T-helper 22 cell (primary cell): ENCODE results near the gene STRN3.
"Not testable (repeated sequence)": the region's sequence is repeated elsewhere in the genome, so short reads cannot be mapped to it uniquely, and the experiment has no call there.

Experiments
- DNase-seq: peaks from one replicate; pipeline ENCODE4 v3.0.0-alpha.2; 2020; ENCODE audit warnings: low read depth

The STRN3 gene

DNA sequence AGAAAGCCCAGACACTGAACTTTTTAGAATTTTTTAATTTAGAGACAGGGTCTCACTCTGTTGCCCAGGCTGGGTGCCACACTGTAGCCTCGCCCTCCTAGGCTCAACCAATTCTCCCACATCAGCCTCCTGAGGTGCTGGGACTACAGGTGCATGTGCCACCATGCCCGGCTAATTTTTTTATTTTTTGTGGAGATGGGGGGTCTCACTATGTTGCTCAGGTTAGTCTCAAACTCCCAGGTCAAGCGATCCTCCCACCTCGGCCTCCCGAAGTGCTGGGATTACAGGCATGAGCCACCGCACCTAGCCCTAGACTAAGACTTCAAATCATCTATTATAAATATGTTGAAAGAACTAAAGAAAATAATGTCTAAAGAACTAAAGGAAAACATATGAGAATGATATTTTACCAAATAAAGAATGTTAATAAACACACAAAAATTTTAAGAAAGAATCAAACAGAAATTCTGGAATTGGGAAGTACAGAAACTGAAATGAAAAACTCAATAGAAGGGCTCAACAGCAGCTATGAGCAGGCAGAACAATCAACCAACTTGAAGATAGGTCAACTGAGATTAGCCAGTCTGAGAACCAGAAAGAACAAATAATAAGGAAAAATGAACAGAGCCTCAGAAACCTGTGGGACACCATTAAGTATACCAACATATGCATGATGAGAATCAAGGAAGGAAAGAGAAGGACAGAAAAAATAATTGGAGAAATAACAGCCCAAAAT, 27.0 kb downstream of the STRN3 start:
- DNase-seq = no peak

DNA sequence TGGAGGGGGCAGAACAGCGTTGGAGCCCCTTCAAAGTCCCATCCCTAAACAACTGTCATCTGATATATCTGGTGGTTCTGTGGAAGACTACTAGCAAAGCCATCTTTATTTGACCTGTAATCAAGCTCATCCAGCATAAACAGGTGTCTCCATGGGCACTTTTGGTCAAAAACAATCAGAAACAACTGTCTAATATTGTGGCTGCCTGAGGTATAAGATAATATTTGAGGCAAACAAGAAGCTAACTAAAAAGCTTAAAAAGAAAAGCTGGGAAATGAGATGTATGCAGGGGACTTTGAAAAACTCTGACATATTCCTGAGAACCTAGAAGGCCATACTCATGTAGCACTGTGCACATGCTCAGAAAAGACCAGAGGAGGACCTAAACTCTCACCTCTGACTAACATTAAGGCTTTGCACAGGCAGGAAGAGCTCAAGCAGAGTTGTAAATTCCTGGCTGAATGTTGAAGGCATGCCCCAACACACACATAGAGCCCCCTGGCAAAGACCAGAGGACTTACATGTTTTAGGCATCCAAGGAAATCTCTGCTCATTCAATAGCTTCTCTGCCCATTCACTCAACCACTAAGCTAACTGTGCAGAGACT, 28.0 kb downstream of the STRN3 start:
- DNase-seq = no peak

DNA sequence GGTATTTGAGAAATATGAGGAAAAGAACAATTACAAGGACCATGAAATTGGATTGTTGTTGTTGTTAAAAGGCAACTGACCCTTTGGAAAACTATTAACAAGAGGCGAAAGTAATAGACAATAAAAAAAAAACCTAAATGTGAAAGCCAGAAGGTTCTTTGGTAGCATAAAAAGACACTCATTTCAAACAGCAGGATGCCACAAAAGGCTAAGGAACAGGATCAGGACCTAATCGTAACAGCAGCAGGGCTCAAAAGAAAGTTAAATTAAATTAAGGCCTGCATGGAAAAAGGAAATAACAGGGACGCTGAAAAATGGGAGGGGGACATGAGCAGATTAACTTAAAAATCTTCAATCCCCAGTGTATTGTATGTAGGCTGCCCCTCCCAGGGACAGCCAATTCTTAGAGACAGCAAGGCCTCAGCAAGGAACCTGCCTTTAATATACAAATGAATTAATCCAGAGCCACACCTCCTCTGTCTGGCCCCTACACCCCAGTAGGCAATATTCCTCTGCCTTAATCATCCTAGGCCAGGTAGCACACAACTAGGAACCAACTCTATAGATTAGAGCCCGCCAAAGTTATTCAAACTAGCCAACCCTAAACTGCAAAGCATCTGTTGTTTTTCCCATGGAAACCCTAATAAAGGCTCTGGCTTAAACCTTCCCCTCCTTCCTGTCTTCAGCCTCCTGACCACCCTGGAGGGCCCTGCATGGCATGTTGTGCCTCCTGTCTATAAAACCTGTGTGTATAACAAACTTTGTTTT, 29.1 kb downstream of the STRN3 start:
- no peak for DNase-seq

DNA sequence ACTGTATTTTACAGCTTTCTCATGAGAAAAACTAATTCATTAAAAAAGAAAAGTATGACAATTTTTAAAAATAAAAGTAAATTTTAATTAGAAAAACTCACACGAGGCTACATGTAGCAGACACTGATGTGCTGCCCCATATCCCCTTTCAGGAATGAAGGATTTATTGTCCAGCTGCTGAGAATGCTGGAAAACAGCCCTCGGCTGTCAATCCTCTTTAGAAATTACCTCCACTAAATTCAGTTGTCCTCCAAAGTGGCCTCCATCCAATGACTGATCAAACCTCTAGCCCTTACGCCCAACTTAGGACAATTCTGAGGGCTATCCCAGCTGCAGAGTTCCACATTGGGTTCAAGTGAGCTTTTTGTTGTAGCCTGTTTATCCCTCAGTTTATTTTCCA, 30.5 kb downstream of the STRN3 start:
- DNase-seq = no peak

DNA sequence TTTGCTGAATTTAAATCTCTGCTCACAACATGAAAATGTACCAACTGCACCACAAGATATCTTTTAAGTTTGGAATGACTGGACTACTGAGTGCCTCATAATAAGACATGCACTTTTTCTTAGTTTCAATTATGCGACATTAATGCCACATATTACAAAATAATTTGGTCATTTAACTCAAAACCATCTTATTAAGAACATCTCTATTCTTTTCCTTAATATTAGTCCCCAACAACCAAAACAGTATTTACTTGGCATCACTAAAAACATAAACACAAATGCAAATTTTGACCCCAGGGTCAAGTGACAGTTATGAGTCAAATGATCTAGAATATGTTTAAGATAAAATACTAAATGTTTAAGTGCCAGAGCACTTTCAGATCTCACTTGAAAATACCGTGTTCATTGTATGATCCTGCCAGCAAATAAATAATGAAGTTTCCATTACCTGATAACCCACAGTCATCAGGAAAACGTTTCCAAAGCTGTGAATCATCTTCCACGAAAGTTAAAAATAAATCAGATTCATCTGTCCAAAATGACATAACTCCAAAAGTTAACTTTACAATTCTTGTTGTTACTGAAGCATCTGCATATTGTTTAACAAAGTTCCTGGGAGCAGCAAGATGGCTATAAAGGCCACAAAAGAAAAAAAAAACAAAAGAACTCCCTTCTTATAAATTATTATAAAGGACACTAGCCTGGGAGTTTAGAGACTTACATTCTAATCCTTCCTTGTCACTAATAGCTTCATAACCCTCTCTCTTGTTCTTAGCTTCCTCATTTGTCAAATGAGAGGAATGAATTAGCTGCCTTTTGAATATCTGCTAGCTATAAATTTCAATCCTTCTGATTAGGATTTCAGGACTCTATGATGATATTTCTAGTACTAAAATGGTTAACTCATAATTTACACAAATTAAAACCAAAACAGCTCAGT, 31.2 kb downstream of the STRN3 start:
- no peak for DNase-seq

DNA sequence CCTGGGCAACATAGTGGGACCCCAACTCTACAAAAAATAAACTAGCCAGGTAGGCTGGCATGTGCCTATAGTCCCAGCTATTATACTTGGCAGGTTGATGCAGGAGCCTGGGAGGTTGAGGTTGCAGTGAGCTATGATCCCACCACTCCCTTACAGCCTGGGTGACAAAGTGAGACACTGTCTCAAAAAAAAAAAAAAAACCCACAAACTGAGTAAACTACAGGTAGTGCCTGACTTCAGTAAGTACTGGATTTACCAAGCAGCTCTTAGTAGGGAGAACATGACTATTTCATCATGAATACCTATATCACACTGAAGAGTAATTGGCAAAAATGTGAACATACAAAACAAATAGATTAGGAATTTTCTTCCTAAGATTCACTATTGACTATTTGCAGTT, 33.1 kb downstream of the STRN3 start:
- no peak for DNase-seq

DNA sequence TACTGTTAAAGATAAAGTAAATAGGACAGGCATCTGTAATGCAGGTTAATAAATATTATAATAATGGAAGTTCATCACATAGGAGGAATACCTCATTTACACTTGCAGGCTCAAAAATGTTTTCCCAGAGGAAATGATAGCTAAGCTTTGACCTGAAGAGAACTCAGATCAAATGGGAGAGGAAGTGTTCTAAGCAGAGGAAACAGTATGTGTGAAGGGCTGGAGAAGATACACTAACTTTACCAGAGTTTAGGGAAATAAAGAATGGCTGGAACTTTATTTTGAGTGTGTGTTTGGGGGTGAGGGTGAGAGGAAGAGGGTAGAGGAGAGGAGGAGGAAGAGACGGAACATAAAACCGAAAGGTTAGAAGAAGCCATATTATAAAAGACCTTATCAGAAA, 34.8 kb downstream of the STRN3 start:
- no peak for DNase-seq

DNA sequence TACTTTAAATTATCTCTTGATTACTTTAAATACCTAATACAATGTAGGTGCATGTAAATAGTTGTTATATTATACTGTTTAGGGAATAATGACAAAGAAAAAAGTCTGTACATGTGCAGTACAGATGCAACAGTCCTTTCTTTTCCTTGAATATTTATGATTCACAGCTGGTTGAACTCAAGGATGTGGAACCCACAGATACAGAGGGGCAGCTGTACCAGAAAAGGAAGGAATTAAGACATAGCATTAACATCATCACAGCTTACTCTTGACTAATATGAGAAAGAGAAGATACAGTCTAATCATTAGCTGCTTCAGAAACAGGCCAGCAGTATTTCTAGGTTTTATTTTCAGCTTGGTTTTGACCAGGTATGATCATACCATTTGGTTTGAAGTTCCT, 35.4 kb downstream of the STRN3 start:
- no peak for DNase-seq

DNA sequence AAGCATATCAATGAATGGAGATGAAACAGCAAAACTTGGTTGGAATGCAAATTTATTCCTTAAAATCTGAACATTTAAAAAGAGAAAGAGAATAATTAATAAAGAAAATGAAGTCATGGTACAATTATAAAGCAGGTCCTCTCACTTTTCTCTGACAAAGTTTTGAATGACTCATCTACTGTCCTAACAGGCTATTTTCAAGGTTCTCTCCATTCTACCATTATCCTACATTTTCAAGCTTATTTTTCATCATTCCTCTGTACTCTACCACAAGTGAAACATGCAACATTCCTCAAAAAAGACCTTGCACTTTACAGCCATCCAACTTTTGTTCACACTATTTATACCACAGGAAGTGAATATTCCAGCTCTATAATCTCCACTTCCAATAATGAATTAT, 37.7 kb downstream of the STRN3 start:
- no peak for DNase-seq

DNA sequence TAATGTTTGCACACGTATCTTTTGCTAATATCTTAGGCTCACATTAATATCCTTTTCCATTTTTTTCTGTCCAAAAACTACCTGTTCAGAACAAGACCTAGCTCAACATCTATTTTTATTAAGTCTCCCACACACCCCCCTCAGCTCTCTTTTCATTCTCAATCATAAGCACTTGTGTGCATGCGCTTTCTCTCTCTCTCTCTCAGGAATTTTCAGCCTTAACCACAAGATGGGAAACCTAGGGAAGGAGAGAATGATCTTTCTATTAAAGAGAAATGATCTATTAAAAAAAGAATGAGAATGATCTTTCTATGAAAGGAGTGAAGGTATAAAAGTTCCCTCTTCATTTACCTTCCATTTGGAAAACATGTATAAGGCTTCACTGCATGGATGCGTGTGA, 40.4 kb downstream of the STRN3 start:
- DNase-seq = no peak

DNA sequence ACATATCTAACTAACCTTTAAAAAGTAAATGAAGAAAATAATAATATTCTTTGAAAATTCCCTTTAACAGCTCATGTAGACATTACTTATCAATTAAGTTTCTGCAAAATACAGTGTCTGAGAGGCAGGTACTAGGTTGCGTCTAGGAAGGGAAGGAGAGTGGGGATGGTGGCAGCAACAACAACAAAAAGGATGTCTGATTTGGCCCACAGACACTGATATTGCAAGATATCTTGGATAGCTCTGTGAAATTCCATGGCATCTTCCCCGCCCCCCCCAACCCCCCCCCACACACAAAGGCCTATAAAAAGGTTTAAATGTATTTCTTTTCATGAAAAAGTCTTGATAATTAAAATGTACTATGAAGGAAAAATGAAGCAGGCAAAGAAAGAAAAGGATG, 42.3 kb downstream of the STRN3 start:
- no peak for DNase-seq

DNA sequence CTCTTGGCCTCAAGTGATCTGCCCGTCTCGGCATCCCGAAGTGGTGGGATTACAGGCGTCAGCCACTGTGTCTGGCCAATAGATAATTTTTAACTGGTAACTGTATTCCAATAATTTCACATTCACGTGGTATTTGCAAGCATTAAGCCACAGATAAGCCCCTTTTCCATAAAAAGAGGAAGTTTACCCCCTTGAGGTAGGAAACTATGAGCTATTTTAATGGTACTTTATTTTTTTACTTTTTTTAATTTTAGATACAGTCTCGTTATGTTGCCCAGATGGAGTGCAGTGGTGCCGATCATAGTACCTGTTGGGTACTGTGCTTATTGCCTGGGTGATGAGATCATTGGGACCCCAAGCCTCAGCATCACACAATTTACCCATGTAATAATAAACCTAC, 43.6 kb downstream of the STRN3 start:
- no peak for DNase-seq

DNA sequence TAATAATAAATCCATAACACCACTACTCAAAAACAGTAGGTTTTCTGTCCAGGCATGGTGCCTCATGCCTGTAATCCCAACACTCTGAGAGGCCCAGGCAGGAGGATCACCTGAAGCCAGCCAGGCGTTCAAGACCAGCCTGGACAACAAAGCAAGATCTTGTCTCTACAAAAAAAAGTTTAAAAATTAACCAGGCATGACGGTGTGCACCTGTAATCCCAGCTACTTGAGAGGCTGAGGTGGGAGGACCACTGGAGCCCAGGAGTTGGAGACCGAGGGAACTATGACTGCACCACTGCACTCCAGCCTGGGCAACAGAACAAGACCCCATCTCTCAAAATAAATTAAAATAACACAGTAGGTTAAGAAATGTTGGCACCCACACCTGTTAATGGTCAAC, 45.2 kb downstream of the STRN3 start:
- DNase-seq = no peak

DNA sequence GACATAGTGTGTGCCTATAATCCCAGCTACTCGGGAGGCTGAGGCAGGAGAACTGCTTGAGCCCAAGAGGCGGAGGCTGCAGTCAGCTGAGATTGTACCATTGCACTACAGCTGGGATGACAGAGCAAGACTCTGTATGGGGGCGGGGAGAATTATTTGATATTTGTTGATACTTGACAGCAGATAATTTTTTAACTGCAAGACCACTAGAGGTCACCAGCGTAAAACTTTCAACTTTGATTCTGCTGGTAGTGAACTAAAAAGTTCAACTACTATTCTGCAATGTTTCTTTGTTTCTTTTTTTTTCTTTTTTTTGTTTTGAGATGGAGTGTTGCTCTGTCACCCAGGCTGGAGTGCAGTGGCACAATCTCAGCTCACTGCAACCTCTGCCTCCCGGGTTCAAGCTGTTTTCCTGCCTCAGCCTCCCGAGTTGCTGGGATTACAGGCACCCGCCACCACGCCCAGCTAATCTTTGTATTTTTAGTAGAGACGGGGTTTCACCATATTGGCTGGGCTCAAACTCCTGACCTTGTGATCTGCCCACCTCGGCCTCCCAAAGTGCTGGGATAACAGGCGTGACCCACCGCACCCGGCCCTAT, 46.0 kb downstream of the STRN3 start:
- not testable (repeated sequence) for DNase-seq

DNA sequence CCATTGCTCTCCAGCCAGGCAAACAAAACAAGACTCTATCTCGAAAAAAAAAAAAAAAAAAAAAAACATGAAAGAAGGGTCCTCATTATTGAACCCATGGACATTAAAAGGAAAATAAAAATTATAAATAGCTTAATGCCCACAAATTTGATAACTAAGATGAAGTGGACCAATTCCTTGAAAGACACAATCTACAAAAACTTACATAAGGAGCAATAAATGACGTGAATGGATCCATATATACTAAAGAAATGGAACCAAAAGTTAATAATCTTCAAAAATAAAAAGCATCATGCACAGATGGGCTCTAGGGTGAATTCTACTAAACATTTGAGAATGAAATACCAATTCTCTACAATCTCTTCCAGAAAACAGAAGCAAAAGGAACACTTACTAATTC, 48.4 kb downstream of the STRN3 start:
- DNase-seq = no peak

DNA sequence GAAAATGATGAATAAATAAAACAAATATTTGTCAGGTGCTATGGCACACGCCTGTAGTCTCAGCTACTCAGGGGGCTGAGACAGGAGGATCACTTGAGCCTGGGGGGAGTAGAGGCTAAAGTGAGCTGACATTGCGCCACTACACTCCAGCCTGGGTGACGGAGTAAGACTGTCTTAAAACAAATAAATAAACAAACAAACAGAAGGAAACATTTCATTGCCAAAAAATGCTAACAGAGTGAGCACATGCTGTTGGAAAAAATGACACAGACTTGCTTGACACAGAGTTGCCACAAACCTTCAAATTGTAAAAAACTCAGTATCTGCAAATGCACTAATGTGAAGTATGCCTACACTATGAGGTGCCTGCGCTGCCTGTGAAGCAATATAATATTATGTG, 51.6 kb downstream of the STRN3 start:
- no peak for DNase-seq

DNA sequence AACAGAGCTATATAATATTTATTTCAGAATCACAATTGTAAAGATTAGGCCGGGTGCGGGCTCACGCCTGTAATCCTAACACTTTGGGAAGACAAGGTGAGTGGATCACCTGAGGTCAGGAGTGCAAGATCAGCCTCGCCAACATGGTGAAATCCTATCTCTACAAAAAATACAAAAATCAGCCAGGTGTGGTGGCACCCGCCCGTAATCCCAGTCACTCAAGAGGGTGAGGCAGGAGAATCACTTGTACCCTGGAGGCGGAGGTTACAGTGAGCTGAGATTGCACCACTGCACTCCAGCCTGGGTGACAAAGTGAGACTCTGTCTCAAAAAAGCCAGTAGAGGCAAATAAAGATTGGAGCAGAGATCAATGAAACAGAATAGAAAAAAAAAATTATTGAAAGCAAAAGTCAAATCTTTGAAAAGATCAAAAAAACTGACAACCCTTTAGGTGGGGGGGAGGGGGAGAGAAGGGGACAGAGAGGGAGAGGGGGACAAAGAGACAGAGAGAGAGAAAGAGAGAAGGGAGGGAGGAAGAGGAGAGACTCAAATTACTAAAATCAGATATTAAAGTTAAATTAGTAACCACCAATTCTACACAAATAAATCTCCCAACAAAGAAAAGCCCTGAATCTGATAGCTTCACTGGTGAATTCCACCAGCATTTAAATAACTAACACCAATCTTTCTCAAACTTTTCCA, 53.1 kb downstream of the STRN3 start:
- no peak for DNase-seq

DNA sequence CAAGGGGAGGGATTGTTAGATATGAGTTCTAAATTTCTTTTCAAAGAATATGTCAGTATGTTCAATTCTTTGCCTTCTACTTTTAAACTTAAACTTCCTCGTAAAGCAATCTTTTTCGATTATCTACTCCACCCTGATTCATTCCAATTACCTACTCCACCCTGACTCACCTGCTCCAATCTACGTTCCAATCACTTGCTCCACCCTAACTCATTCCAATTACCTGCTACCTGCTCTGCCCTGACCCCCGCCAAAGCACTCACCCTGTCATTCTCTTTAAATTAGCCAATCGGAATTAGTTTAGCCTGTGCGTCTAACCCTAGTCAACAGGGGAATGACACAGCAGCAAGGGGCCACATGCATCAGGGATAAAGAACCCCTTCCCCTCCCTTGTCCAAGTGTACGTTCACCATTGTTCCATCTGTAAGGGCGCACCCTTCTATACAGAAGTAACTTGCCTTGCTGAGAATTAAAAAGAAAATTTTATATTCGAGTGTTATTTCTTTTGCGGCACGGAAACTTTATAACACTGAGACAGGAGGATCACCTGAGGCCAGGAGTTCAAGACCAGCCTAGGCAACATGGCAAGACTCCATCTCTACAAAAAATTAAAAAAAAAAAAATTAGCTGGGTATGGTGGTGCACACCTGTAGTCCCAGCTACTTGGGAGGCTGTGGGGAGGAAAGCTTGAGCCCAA, 54.0 kb downstream of the STRN3 start:
- not testable (repeated sequence) for DNase-seq

DNA sequence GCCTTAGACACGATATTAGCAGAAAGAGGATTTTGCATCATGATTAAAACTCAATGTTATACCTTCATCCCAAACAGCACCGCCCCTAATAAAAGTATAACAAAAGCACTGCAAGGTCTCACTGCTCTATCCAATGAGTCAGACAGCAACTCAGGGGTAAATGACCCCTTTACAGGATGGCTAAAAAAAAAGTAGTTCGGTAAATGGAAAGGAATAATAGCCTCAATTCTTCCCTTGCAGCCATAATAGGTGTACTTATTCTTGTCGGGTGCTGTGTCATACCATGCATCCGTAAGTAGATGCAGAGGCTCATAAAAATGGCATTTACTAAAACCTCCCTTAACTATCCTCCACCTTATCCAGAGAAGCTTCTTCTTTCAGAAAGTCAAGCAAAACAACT, 54.6 kb downstream of the STRN3 start:
- no peak for DNase-seq

DNA sequence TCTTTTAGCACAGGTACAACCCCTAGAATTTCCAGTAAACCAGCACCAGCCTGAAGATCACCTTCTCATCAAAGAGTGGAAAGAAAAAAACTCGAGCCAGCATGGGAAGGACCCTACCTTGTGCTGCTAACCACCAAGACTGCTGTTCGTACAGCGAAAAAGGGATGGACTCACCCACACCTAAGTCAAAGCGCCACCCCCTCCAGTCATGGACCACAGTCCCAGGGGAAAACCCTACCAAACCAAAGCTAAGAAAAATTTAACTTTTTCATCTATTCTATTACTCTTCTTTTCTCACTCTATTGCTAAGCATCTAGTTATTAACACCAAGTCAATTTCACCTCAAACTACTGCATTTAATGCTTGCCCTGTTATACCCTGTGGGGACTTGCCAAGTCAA, 56.4 kb downstream of the STRN3 start:
- DNase-seq = not testable (repeated sequence)
